DND-41 (cell line): Measurements from ENCODE around the gene UNC5C.

Source experiments
- EZH2 ChIP-seq: IDR thresholded peaks from 3 replicates; pipeline ENCODE4 v1.6.1; 2012; ENCODE audit warnings: borderline replicate concordance, low read depth, mild to moderate bottlenecking, moderate library complexity, low read length, inconsistent platforms; ENCODE audit not compliant: severe bottlenecking
- TF ChIP-seq, protein P1 (sequence below): IDR thresholded peaks from 2 replicates; pipeline ENCODE4 v1.5.1; 2012; ENCODE audit warnings: borderline replicate concordance, low read length, moderate library complexity, mild to moderate bottlenecking; ENCODE audit not compliant: poor library complexity, severe bottlenecking; ENCODE audit errors: extremely low read depth

DNA sequence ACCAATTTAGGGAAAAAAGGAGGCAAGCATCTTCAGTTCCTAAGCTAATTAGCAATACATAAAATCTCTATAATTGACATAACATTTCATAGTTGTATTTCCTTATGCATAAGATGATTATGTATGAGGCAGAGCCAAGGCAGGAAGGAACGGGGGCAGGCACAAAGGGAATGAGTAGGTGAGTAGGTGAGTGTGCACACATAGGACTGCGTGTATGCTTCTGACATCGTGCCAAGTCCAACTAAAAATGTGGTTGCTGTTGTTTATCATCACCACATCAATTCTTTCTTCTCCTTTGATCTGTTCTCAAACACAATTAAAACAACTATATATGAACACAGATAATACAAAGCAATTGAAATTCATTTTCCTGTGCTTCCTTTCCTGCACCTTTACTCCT is 131.2 kb downstream of the UNC5C start:
- TF ChIP-seq, protein P1, sequence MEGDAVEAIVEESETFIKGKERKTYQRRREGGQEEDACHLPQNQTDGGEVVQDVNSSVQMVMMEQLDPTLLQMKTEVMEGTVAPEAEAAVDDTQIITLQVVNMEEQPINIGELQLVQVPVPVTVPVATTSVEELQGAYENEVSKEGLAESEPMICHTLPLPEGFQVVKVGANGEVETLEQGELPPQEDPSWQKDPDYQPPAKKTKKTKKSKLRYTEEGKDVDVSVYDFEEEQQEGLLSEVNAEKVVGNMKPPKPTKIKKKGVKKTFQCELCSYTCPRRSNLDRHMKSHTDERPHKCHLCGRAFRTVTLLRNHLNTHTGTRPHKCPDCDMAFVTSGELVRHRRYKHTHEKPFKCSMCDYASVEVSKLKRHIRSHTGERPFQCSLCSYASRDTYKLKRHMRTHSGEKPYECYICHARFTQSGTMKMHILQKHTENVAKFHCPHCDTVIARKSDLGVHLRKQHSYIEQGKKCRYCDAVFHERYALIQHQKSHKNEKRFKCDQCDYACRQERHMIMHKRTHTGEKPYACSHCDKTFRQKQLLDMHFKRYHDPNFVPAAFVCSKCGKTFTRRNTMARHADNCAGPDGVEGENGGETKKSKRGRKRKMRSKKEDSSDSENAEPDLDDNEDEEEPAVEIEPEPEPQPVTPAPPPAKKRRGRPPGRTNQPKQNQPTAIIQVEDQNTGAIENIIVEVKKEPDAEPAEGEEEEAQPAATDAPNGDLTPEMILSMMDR: no peak
- TF ChIP-seq EZH2: no peak
